Measurements from ENCODE around the gene RAB10. TPM values are rescaled to one million over a fixed set of nuclear protein-coding genes. Genes with fewer than 3 reads are reported as not detected.

RAB10 gene
- total and polyA plus RNA-seq, 2 donors from 2014 or later = 59.8 to 122 TPM

GRCh38 chr2:26058390-26058789 lies 24.5 kb downstream of the RAB10 start:
- Histone ChIP-seq H3K27me3 (ENCODE audit: control insufficient read depth, insufficient read depth, low read length) (no peaks in the 10 kb centered on the region), H3K9me3 (ENCODE audit: control insufficient read depth in 2 of 3, insufficient read depth in 1 of 3, low read length in 3 of 3) (no peaks in the 10 kb centered on the region), H3K27ac (ENCODE audit: low read depth in 2 of 2, low read length in 2 of 2) (no peak overlapping the region), H3K9ac (ENCODE audit: low read length in 3 of 3) (no peak overlapping the region), H3K4me3 (ENCODE audit: low read length in 3 of 3) (no peak overlapping the region), H3K4me1 (ENCODE audit: control insufficient read depth in 2 of 3, insufficient read depth in 2 of 3, low read depth in 1 of 3, low read length in 3 of 3) (peaks cover 0 to 4% (median 0%) of the 10 kb centered on the region in 3 donors), H3K36me3 (ENCODE audit: control insufficient read depth in 2 of 3, insufficient read depth in 3 of 3, low read length in 3 of 3) (no peaks in the 10 kb centered on the region)
- DNase-seq (peak in 3 of 5 donors; percentile 56 to 77 (median 65)), FAIRE-seq (no peak)
- no peak for TF ChIP-seq CTCF (IDR thresholded peaks at IDR 0.05; ENCODE audit: borderline replicate concordance, extremely low read depth, insufficient read depth)
- intact Hi-C loops (cut with DNase I) = no loop called here

- FAIRE-seq (no peak), DNase-seq (no peak)
- intact Hi-C loops (cut with DNase I) = no loop called here
- no peak for TF ChIP-seq CTCF (IDR thresholded peaks at IDR 0.05; ENCODE audit: borderline replicate concordance, extremely low read depth, insufficient read depth)
- no peak overlapping the region for H3K27ac ChIP-seq (ENCODE audit: low read depth in 2 of 2, low read length in 2 of 2)
- H3K9me3 ChIP-seq (ENCODE audit: control insufficient read depth in 2 of 3, insufficient read depth in 1 of 3, low read length in 3 of 3) = no peaks in the 10 kb centered on the region
- no peaks in the 10 kb centered on the region for H3K36me3 ChIP-seq (ENCODE audit: control insufficient read depth in 2 of 3, insufficient read depth in 3 of 3, low read length in 3 of 3)
- peaks cover 0 to 4% (median 0%) of the 10 kb centered on the region in 3 donors for H3K4me1 ChIP-seq (ENCODE audit: control insufficient read depth in 2 of 3, insufficient read depth in 2 of 3, low read depth in 1 of 3, low read length in 3 of 3)
- no peak overlapping the region for H3K4me3 ChIP-seq (ENCODE audit: low read length in 3 of 3)
- H3K9ac ChIP-seq (ENCODE audit: low read length in 3 of 3) = no peak overlapping the region
- no peaks in the 10 kb centered on the region for H3K27me3 ChIP-seq (ENCODE audit: control insufficient read depth, insufficient read depth, low read length)
These were observed 25.7 kb downstream of the RAB10 start for GRCh38 chr2:26059542-26059941.

DNA sequence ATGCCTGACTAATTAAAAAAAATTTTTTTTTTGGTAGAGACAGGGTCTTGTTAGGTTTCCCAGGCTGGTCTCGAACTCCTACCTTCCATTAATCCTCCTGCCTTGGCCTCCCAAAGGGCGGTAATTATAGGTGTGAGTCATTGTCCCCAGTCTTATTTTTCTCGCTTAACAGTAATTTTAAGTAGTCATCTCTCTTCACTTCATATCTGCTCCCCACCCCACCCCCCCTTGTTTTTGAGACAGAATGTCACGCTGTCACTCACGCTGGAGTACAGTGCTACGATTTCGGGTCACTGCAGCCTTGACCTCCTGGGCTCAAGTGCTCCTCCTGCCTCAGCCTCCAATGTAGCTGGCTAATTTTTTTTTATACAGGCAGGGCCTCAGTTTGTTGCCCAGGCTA lies 27.7 kb downstream of the RAB10 start:
- Histone ChIP-seq H3K9me3 (ENCODE audit: control insufficient read depth in 2 of 3, insufficient read depth in 1 of 3, low read length in 3 of 3) (no peaks in the 10 kb centered on the region), H3K27me3 (ENCODE audit: control insufficient read depth, insufficient read depth, low read length) (no peaks in the 10 kb centered on the region), H3K9ac (ENCODE audit: low read length in 3 of 3) (no peak overlapping the region), H3K36me3 (ENCODE audit: control insufficient read depth in 2 of 3, insufficient read depth in 3 of 3, low read length in 3 of 3) (no peaks in the 10 kb centered on the region), H3K4me1 (ENCODE audit: control insufficient read depth in 2 of 3, insufficient read depth in 2 of 3, low read depth in 1 of 3, low read length in 3 of 3) (peaks cover 0 to 4% (median 0%) of the 10 kb centered on the region in 3 donors), H3K27ac (ENCODE audit: low read depth in 2 of 2, low read length in 2 of 2) (no peak overlapping the region), H3K4me3 (ENCODE audit: low read length in 3 of 3) (no peak overlapping the region)
- no peak for TF ChIP-seq CTCF (IDR thresholded peaks at IDR 0.05; ENCODE audit: borderline replicate concordance, extremely low read depth, insufficient read depth)
- no peak for DNase-seq
- intact Hi-C loops (cut with DNase I) = no loop called here
- FAIRE-seq = no peak

- no peak for DNase-seq
- H3K36me3 ChIP-seq (ENCODE audit: control insufficient read depth in 2 of 3, insufficient read depth in 3 of 3, low read length in 3 of 3) = no peaks in the 10 kb centered on the region
- intact Hi-C loops (cut with DNase I) = no loop called here
- H3K4me3 ChIP-seq (ENCODE audit: low read length in 3 of 3) = no peak overlapping the region
- H3K27ac ChIP-seq (ENCODE audit: low read depth in 2 of 2, low read length in 2 of 2) = no peak overlapping the region
- FAIRE-seq = no peak
- no peak for TF ChIP-seq CTCF (IDR thresholded peaks at IDR 0.05; ENCODE audit: borderline replicate concordance, extremely low read depth, insufficient read depth)
- peaks cover 0 to 8% (median 3%) of the 10 kb centered on the region in 3 donors for H3K4me1 ChIP-seq (ENCODE audit: control insufficient read depth in 2 of 3, insufficient read depth in 2 of 3, low read depth in 1 of 3, low read length in 3 of 3)
- no peaks in the 10 kb centered on the region for H3K9me3 ChIP-seq (ENCODE audit: control insufficient read depth in 2 of 3, insufficient read depth in 1 of 3, low read length in 3 of 3)
- H3K27me3 ChIP-seq (ENCODE audit: control insufficient read depth, insufficient read depth, low read length) = no peaks in the 10 kb centered on the region
- no peak overlapping the region for H3K9ac ChIP-seq (ENCODE audit: low read length in 3 of 3)
These were observed 31.0 kb downstream of the RAB10 start for GRCh38 chr2:26064846-26065245.
